Dendritic cell treated with granulocyte-macrophage colony-stimulating factor and Interleukin-4, amounts not matched to agents 40 ng/mL and 50 ng/mL, for 4 days (primary cell): Measurements from ENCODE around the gene AMBRA1.
A peak's percentile ranks its signal among the peaks of the same experiment; 100 is the strongest.

Experiments
- H3K27ac Mint-ChIP-seq: one replicate; pipeline ENCODE4 v1.8.0; 2022; ENCODE audit warnings: mild to moderate bottlenecking, mixed read lengths
- H3K27me3 Mint-ChIP-seq: one replicate; pipeline ENCODE4 v1.8.0; 2022; ENCODE audit warnings: mild to moderate bottlenecking, mixed read lengths
- H3K36me3 Mint-ChIP-seq: one replicate; pipeline ENCODE4 v1.8.0; 2022; ENCODE audit warnings: low read depth, mixed read lengths
- H3K4me1 Mint-ChIP-seq: one replicate; pipeline ENCODE4 v1.8.0; 2022; ENCODE audit warnings: low read depth, mixed read lengths
- H3K4me3 Mint-ChIP-seq: one replicate; pipeline ENCODE4 v1.8.0; 2022; ENCODE audit warnings: mild to moderate bottlenecking, moderate library complexity, mixed read lengths
- H3K9me3 Mint-ChIP-seq: one replicate; pipeline ENCODE4 v1.8.0; 2022; ENCODE audit warnings: mixed read lengths
- intact Hi-C: fragments of 100-400 bp; cut with micrococcal nuclease; formaldehyde crosslinking; loops from one replicate; pipeline ENCODE4 v1.15.0; 2022

The AMBRA1 gene

DNA sequence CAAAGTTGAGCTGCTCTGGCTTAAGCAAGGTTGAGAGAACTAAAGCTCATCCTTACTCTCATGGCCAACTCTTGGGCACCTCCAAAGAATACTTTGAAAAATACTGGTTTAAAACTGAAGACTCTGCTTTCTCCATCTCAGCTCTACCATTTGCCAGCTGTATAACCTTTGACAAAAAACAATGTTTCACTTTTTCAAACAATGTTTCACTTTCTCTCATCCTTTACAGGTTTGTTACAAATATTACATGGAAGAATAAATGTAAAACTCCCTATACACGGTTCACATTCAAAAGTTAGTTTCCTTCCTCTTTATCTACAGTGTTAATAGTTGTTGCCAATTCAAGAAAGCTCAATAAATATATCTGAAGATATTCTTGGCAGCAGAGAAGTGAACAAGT is 19.2 kb downstream of the AMBRA1 start:
- no peaks in the 10 kb centered on the region for H3K9me3 Mint-ChIP-seq
- no peak overlapping the region for H3K27ac Mint-ChIP-seq

DNA sequence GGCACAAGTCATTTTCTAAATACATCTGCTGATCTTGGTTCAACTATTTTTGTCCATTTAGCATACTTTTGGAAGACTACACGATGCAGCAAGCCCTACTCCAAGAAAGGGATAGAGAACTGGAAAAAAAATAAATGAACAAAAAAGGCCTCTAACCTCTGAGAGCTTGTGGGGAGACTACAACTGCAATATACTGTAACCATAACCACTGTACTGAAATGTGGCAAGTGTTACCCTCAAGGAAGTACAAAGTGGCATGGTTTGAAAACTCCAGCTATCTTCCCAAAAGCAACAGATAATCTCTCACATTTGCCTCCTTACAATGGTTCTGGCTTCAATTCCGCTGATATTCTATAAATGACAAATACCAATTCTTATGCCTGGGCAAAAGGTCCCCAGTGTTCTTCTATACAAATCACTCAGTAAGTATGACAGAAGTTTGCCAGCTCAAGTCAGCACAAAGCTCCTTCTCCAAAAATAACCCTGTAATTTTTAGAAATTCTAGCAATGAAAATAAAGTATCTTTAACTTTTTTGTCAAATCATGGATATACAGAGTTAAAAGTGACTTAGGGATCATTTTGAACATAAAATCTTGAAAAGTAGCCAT is 22.9 kb downstream of the AMBRA1 start:
- Mint-ChIP-seq H3K4me3 (no peak overlapping the region), H3K27ac (no peak overlapping the region), H3K36me3 (peaks cover 4% of the 10 kb centered on the region), H3K9me3 (no peaks in the 10 kb centered on the region), H3K4me1 (no peaks in the 10 kb centered on the region), H3K27me3 (no peaks in the 10 kb centered on the region)
- intact Hi-C loops: no loop called here

More for the DNA sequence above, 19.2 kb downstream of the AMBRA1 start:
- peaks cover 6% of the 10 kb centered on the region for H3K4me1 Mint-ChIP-seq
- no peaks in the 10 kb centered on the region for H3K27me3 Mint-ChIP-seq
- intact Hi-C loops: no loop called here
- H3K4me3 Mint-ChIP-seq: no peak overlapping the region
- peaks cover 9% of the 10 kb centered on the region for H3K36me3 Mint-ChIP-seq

DNA sequence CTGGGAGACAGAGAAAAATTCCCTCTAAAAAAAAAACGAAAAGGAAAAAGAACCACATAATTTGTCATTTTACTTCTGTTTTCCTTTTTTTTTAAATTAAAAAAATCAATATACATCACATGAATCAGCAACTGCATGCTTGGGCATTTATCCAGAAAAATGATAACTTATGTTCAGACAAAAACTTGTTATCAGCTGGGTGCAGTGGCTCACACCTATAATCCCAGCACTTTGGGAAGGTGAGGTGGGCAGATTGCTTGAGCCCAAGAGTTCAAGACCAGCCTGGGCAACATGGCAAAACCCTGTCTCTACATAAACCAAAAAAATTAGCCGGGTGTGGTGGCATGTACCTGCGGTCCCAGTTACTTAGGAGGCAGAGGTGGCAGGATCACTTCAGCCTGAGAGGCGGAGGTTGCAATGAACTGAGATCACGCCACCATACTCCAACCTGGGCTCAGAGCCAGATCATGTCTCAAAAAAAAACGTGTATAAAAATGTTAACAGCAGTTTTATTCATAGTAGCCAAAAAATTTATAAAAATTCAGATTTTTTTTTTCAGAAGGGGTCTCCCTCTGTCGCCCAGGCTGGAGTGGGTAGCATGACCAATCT is 28.5 kb downstream of the AMBRA1 start:
- H3K9me3 Mint-ChIP-seq: no peaks in the 10 kb centered on the region
- H3K4me3 Mint-ChIP-seq: no peak overlapping the region
- H3K36me3 Mint-ChIP-seq: peaks cover 6% of the 10 kb centered on the region
- no peak overlapping the region for H3K27ac Mint-ChIP-seq
- intact Hi-C loops: no loop called here
- H3K4me1 Mint-ChIP-seq: peaks cover 23% of the 10 kb centered on the region
- H3K27me3 Mint-ChIP-seq: no peaks in the 10 kb centered on the region

DNA sequence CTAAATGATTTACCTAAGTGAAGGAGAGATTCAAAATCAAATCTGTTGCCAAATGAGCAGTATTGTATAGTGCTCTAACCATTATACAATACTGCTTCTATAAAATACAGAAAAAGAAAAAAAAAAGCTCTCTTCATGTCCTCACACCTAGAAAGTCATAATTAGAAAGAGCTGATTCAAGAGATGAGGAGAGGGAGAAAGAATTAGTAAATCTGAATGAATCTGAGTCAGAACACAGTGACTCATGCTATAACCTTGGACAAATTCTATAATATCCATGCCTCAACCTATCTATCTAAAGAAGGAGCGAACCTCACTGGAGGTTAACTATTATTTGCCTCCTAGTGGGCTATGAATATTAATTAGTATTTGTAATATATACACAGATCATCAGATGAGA is 29.4 kb downstream of the AMBRA1 start:
- peaks cover 31% of the 10 kb centered on the region for H3K4me1 Mint-ChIP-seq
- intact Hi-C loops: no loop called here
- peaks cover 6% of the 10 kb centered on the region for H3K36me3 Mint-ChIP-seq
- H3K27ac Mint-ChIP-seq: no peak overlapping the region
- H3K27me3 Mint-ChIP-seq: no peaks in the 10 kb centered on the region
- no peaks in the 10 kb centered on the region for H3K9me3 Mint-ChIP-seq
- H3K4me3 Mint-ChIP-seq: no peak overlapping the region

DNA sequence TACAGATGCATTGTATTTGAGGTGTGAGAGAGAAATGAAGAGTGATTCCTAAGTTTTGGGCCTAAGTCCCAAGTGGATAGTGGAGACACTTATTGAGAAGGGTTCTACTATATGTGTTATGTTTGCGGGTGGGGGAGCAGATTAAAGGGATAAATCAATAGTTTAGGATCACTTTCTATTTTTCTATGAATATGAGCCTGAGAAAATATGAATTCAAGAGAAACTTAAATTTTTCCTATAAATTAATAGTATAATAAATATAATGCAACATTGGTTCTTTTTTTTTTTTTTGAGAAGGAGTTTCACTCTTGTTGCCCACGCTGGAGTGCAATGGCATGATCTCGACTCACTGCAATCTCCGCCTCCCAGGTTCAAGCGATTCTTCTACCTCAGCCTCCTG is 31.3 kb downstream of the AMBRA1 start:
- Mint-ChIP-seq H3K36me3 (peaks cover 6% of the 10 kb centered on the region), H3K4me3 (no peak overlapping the region), H3K4me1 (peaks cover 31% of the 10 kb centered on the region), H3K27ac (no peak overlapping the region), H3K27me3 (no peaks in the 10 kb centered on the region), H3K9me3 (no peaks in the 10 kb centered on the region)
- intact Hi-C loops: no loop called here

DNA sequence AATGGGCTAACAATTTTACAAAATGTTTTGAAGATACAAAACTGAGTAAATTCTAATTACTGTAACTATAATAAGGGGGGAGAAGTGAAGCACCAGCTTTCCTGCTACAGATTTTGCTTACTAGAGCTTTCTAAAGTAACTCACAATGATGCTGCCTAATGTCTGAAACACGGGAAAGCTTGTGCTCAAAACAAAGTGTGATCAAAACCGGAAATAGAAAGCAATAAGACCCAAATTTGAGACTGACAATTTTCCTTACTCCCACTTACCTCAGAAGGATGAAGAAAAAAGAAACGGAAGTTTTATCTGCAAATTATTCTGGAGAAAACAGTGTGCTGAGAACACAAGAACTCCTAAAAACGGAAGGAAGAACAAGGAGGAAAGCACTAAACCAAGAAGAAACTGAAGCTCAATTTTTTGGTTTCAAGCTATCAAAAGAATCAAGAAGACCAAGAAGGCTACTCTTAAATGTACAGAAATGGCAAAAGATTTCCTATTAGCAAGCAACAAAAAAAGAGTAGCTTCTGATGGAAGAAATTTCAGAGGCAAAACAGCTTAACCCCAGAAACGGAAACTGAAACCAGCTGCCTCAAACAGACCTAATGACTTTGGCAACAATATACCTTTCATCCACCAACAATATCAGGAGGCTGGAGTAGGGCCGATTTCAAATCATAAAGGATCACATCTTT is 33.4 kb downstream of the AMBRA1 start:
- Mint-ChIP-seq H3K27me3 (no peaks in the 10 kb centered on the region), H3K9me3 (no peaks in the 10 kb centered on the region), H3K4me1 (peaks cover 35% of the 10 kb centered on the region), H3K36me3 (peaks cover 6% of the 10 kb centered on the region), H3K4me3 (peak overlapping the region; percentile 72), H3K27ac (peak overlapping the region; percentile 88)
- intact Hi-C loops: no loop called here

DNA sequence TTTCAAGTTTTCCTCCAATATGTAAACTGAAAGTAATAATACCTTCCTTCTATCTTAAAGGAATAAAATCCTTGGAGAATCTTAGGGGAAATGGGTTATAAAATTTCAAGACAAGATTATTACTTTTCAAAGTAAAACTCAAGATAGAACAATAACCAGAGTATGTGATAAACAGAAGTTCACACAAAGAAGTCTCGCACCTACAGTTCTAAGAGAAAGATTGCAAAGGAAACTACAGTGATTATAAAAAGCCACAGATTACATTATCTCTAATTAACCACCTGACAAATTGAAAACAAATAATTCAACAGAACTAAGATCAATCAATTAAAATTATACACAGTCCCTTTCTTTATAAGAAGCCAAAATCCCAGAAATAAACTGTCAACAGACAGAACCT is 34.0 kb downstream of the AMBRA1 start:
- Mint-ChIP-seq H3K4me3 (peak overlapping the region; percentile 72), H3K27ac (peak overlapping the region; percentile 88), H3K4me1 (peaks cover 42% of the 10 kb centered on the region), H3K36me3 (peaks cover 6% of the 10 kb centered on the region), H3K9me3 (no peaks in the 10 kb centered on the region), H3K27me3 (no peaks in the 10 kb centered on the region)
- intact Hi-C loops: no loop called here

DNA sequence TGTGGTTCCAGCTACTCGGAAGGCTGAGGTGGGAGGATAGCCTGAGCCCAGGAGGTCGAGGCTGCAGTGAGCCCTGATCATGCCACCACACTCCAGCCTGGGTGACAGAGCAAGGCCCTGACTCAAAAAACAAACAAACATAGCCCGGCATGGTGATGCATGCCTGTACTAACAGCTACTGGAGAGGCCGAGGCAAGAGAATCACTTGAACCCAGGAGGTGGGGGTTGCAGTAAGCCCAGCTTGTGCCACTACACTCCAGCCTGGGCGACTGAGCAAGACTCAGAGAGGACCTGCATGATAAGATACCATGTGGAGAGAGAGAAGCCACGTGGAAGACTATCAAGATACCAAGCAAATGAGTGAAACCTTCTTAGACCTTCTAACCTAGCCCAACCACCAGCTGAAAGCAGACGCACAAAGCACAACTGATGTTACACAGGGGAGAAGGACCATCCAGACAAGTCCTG is 36.1 kb downstream of the AMBRA1 start:
- Mint-ChIP-seq H3K9me3 (no peaks in the 10 kb centered on the region), H3K27ac (no peak overlapping the region), H3K4me3 (no peak overlapping the region), H3K27me3 (no peaks in the 10 kb centered on the region), H3K36me3 (peaks cover 6% of the 10 kb centered on the region), H3K4me1 (peaks cover 58% of the 10 kb centered on the region)
- intact Hi-C loops: no loop called here

DNA sequence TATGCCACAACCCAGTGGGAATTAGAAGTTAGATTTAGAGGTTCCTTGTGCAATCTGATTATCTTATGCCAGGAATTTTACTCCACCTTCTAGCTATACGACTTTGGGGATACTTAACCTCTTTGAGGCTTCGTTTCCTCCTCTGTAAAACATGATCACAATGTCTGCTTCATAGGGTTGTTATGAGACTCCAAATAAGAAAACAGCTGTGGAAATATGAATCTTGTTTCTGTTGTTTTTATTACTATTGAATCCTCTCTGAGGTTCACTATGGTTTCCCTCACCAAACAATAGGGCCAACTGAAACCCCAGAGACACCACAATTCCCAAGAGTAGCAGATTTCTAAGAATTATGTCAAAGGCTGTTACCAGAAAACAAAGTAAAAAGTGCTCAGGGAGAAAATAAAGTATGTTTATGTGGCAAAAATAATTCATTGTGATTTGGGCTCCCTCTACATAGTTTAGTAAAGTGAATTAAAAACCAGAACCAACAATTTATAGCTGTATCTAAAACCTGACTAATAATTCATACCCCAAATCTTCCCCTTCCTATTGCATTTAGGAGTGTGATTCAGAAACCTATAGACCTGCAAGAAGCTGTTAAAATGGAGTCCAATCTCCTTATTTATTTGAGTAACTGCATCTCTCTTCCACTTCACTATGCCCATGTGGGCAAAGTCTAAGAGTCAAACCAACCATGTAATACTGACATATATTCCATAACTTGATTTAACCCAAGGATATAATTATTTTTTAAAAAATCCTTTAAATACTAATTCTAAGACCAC is 38.4 kb downstream of the AMBRA1 start:
- Mint-ChIP-seq H3K4me3 (no peak overlapping the region), H3K27me3 (no peaks in the 10 kb centered on the region), H3K27ac (peak overlapping the region; percentile 16), H3K36me3 (no peaks in the 10 kb centered on the region), H3K4me1 (peaks cover 36% of the 10 kb centered on the region), H3K9me3 (no peaks in the 10 kb centered on the region)
- intact Hi-C loops: no loop called here

DNA sequence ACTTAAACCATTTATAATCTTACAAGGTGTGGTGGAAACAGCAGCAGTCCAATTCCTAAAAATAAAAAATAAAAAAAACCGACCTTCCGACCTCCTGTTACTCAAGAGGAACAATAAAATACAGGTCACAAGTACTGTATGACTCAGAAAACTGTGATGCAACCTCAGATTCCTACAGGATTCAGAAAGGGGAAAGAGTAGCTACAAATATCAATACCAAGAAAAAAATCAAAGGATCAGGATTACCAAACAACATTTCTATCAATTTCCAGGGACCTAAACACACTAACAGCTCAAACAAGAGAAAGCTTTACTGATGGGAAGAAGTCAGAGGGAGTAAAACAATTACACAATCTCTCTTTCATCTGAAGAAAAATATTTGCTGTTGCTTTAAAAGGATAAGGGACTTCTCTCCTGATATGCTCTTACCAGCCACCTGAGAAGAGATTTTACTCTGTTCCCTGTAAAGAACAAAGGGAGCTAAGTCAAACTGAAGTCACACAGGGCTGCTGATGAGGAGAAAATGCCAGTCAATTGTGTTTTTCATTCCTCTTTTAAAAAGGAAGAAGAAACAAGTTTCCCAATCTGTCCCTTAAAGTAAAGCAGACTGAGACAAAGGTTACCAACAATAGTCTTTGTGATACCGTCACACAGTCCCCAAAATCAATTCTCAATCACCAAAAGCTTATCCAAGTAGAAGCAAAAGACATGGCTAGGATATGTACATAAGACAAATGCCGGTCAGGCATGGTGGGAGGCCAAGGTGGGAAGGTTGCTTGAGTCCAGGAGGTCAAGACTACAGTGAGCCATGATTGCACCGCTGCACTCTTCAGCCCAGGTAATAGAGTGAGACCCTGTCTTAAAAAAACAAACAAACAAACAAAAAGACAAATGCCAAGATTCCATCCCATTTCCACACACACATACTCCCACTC is 39.3 kb downstream of the AMBRA1 start:
- no peaks in the 10 kb centered on the region for H3K9me3 Mint-ChIP-seq
- H3K36me3 Mint-ChIP-seq: no peaks in the 10 kb centered on the region
- H3K4me1 Mint-ChIP-seq: peaks cover 27% of the 10 kb centered on the region
- intact Hi-C loops: no loop called here
- no peaks in the 10 kb centered on the region for H3K27me3 Mint-ChIP-seq
- H3K27ac Mint-ChIP-seq: peak overlapping the region; percentile 16
- H3K4me3 Mint-ChIP-seq: no peak overlapping the region

DNA sequence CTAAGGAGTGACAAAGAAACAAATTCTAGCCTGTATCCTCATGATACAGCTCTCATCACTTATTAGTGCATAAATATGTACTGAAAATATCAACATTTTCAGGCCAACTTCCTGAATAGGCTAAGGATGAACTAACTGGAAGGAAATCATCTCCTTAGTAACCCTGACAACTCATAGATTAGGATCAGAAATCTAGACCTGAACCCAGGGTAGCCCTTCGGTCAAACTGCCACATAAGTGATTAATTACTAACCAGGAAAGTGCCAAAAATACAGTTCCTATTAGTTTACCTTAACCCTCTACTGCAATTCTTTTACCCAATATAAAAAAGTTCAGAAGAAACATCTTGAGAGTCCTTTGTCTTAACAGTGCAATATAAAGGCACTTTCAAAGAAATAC is 40.0 kb downstream of the AMBRA1 start:
- Mint-ChIP-seq H3K27ac (peak overlapping the region; percentile 16), H3K9me3 (no peaks in the 10 kb centered on the region), H3K27me3 (no peaks in the 10 kb centered on the region), H3K36me3 (no peaks in the 10 kb centered on the region), H3K4me3 (no peak overlapping the region), H3K4me1 (peaks cover 27% of the 10 kb centered on the region)
- intact Hi-C loops: no loop called here

DNA sequence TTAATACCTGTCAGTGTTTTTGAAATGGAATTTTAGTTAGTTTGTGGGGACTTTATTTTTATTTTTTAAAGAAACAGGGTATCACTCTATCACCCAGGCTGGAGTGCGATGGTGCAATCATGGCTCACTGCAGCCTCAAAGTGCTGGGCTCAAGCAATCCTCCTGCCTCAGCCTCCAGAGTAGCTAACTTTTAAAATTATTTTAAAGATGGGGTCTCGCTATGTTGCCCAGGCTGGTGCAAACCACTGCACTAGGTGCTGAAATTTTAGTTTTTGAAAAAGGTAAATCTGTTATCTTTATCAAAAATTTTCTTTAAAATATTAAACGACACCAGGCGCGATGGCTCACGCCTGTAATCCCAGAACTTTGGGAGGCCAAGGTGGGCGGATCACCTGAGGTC is 42.6 kb downstream of the AMBRA1 start:
- H3K4me3 Mint-ChIP-seq: no peak overlapping the region
- no peaks in the 10 kb centered on the region for H3K9me3 Mint-ChIP-seq
- H3K4me1 Mint-ChIP-seq: peaks cover 27% of the 10 kb centered on the region
- H3K27me3 Mint-ChIP-seq: no peaks in the 10 kb centered on the region
- intact Hi-C loops: no loop called here
- H3K27ac Mint-ChIP-seq: no peak overlapping the region
- peaks cover 21% of the 10 kb centered on the region for H3K36me3 Mint-ChIP-seq

DNA sequence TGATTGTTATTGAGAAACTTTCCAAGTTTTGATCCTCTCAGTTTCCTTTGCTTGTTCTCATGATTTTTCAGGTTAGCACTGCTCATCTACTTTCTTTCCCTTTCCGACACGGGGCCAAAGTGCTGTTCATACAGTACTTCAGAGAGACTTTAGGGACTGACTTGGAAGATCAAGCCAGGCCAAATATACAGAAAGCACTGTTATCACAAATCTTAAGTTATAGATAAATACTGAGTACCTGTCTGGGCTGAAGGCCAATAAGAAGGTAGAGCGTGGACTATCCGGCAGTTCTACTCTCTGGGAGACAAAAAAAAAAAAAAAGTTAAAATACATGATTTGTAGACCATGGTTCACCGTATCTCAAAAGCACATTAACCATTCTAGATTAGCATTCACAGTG is 46.2 kb downstream of the AMBRA1 start:
- H3K36me3 Mint-ChIP-seq: peaks cover 58% of the 10 kb centered on the region
- H3K4me3 Mint-ChIP-seq: no peak overlapping the region
- H3K9me3 Mint-ChIP-seq: no peaks in the 10 kb centered on the region
- H3K4me1 Mint-ChIP-seq: no peaks in the 10 kb centered on the region
- H3K27me3 Mint-ChIP-seq: no peaks in the 10 kb centered on the region
- H3K27ac Mint-ChIP-seq: no peak overlapping the region
- intact Hi-C loops: no loop called here
